PC-3 (cell line): ENCODE results near the gene CCDC180. TPM values are rescaled to one million over a fixed set of nuclear protein-coding genes. Genes with fewer than 3 reads are reported as not detected.

ENCODE experiments used
- ATAC-seq: fragments of 200-7000 bp; cut with Tn5 transposase; 2 replicates; pipeline ENCODE4 v1.9.1; 2020; ENCODE audit warnings: mild to moderate bottlenecking, moderate library complexity
- BruUV-seq: library from RNA; stranded (reverse); fragments of 400-500 nt; replicated peaks from 2 replicates; lab custom pipeline; 2021; lab: Mats Ljungman, UMichigan
- CTCF ChIA-PET: fragments of 300-600 bp; sonication (Branson Sonifier 250); formaldehyde crosslinking; loops from one replicate; lab custom pipeline; 2022; ENCODE audit warnings: antibody characterized with exemption; lab: Charles Lee
- POLR2A ChIA-PET: fragments of 300-600 bp; sonication (Branson Sonifier 250); formaldehyde crosslinking; loops from one replicate; lab custom pipeline; 2022; ENCODE audit warnings: antibody characterized with exemption; ENCODE audit not compliant: unreplicated experiment; lab: Charles Lee
- DNase-seq: peaks from one replicate; pipeline ENCODE4 v3.0.0-alpha.2; 2015
- H2AFZ ChIP-seq: fragments of 300-600 bp; sonication (generic); 2 replicates; pipeline ENCODE4 v1.6.0; 2016; ENCODE audit warnings: antibody characterized with exemption, low read length
- H3F3A ChIP-seq: fragments of 300-600 bp; sonication (generic); one replicate; pipeline ENCODE4 v1.6.0; 2017; ENCODE audit warnings: antibody characterized with exemption, low read length, control low read depth, mild to moderate bottlenecking; ENCODE audit not compliant: unreplicated experiment
- H3K27ac ChIP-seq: fragments of 300-600 bp; sonication (generic); 2 replicates; pipeline ENCODE4 v1.5.1; 2016; ENCODE audit warnings: mild to moderate bottlenecking, low read length
- H3K27me3 ChIP-seq: fragments of 300-600 bp; sonication (generic); 2 replicates; pipeline ENCODE4 v1.6.1; 2016; ENCODE audit warnings: low read length, mixed read lengths
- H3K36me3 ChIP-seq: fragments of 300-600 bp; sonication (generic); 2 replicates; pipeline ENCODE4 v1.6.1; 2016; ENCODE audit warnings: low read depth, mixed run types, low read length, mixed read lengths
- H3K4me1 ChIP-seq: fragments of 300-600 bp; sonication (generic); 2 replicates; pipeline ENCODE4 v1.5.1; 2016; ENCODE audit warnings: low read length; ENCODE audit not compliant: insufficient read depth
- H3K4me2 ChIP-seq: fragments of 300-600 bp; sonication (generic); 2 replicates; pipeline ENCODE4 v1.6.0; 2016; ENCODE audit warnings: low read length
- H3K4me3 ChIP-seq: fragments of 300-600 bp; sonication (generic); 2 replicates; pipeline ENCODE4 v1.5.1; 2016; ENCODE audit warnings: mild to moderate bottlenecking, low read length, mixed read lengths
- H3K79me2 ChIP-seq: fragments of 300-600 bp; sonication (generic); 2 replicates; pipeline ENCODE4 v1.6.1; 2017; ENCODE audit warnings: low read length, mixed read lengths
- H3K9ac ChIP-seq: fragments of 300-600 bp; sonication (generic); 2 replicates; pipeline ENCODE4 v1.6.0; 2016; ENCODE audit warnings: mild to moderate bottlenecking, low read length
- H3K9me2 ChIP-seq: fragments of 300-600 bp; sonication (generic); replicated peaks from 2 replicates; pipeline ENCODE4 v1.6.1; 2016; ENCODE audit warnings: mixed run types, low read length, mixed read lengths
- H3K9me3 ChIP-seq: fragments of 300-600 bp; sonication (generic); 2 replicates; pipeline ENCODE4 v1.6.1; 2016; ENCODE audit warnings: low read length, mixed read lengths
- H4K20me1 ChIP-seq: fragments of 300-600 bp; sonication (generic); 2 replicates; pipeline ENCODE4 v1.6.1; 2016; ENCODE audit warnings: low read length, mixed read lengths
- EZH2 ChIP-seq: fragments of 300-600 bp; sonication (generic); IDR thresholded peaks from one replicate; pipeline ENCODE4 v1.6.1; 2017; ENCODE audit warnings: antibody characterized with exemption, mild to moderate bottlenecking, low read length; ENCODE audit not compliant: unreplicated experiment
- EZH2phosphoT487 ChIP-seq: fragments of 300-600 bp; sonication (generic); IDR thresholded peaks from 2 replicates; pipeline ENCODE4 v1.6.1; 2018; ENCODE audit warnings: mild to moderate bottlenecking, antibody characterized with exemption, low read length, borderline replicate concordance
- intact Hi-C: fragments of 100-400 bp; cut with micrococcal nuclease; formaldehyde crosslinking; loops from 2 replicates; pipeline ENCODE4 v1.9.0; 2023
- total RNA-seq: library from RNA; depleted of rRNA; stranded (reverse); fragments of >200 nt; gene quantifications from 2 replicates; pipeline ENCODE4 v1.2.3, GENCODE V29; 2014
- TF ChIP-seq, protein P1 (sequence below): fragments of 300-600 bp; sonication (generic); conservative IDR thresholded peaks from 2 replicates; pipeline ENCODE4 v1.5.1; 2017; ENCODE audit warnings: antibody characterized with exemption, low read depth, mild to moderate bottlenecking, low read length

CCDC180 gene
- total RNA-seq, 1 experiment from 2014 or later, result 0.55 TPM

DNA sequence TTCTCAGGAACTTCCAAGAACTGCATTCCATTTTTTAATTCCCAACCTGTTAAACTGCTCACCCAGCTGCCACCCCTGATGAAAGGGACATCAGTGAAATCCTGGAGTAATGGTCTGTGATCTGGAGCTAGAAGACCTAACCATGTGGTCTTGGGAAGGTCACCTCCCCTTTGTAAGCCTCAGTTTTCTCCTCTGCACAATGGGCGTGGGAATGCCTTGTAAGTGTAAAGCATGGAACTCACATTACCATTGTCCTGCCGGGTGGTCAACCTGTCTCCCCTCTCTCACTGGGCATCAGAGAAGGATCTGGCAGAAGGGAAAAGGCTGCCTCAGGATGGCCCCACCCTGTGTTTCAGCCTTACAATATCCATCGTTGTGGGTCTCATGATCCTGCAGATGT lies 15.3 kb upstream of the CCDC180 start:
- H3K9me3 ChIP-seq, result no peaks in the 10 kb centered on the region
- no peak overlapping the region for H2AFZ ChIP-seq
- H3K27ac ChIP-seq, result no peak overlapping the region
- no peaks in the 10 kb centered on the region for H3F3A ChIP-seq
- H3K4me3 ChIP-seq, result no peak overlapping the region
- ATAC-seq (no peak), DNase-seq (no peak)
- no peaks in the 10 kb centered on the region for H3K36me3 ChIP-seq
- 0 out of 2 replicates have a peak, but pooled peaks cover 6% of the 10 kb centered on the region for H3K4me1 ChIP-seq
- no peaks in the 10 kb centered on the region for H3K9me2 ChIP-seq
- POLR2A ChIA-PET, result no interaction called here
- TF ChIP-seq EZH2phosphoT487 (no peak), EZH2 (no peak)
- TF ChIP-seq, protein P1, sequence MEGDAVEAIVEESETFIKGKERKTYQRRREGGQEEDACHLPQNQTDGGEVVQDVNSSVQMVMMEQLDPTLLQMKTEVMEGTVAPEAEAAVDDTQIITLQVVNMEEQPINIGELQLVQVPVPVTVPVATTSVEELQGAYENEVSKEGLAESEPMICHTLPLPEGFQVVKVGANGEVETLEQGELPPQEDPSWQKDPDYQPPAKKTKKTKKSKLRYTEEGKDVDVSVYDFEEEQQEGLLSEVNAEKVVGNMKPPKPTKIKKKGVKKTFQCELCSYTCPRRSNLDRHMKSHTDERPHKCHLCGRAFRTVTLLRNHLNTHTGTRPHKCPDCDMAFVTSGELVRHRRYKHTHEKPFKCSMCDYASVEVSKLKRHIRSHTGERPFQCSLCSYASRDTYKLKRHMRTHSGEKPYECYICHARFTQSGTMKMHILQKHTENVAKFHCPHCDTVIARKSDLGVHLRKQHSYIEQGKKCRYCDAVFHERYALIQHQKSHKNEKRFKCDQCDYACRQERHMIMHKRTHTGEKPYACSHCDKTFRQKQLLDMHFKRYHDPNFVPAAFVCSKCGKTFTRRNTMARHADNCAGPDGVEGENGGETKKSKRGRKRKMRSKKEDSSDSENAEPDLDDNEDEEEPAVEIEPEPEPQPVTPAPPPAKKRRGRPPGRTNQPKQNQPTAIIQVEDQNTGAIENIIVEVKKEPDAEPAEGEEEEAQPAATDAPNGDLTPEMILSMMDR, result no peak
- no peaks in the 10 kb centered on the region for H4K20me1 ChIP-seq
- H3K9ac ChIP-seq, result no peak overlapping the region
- no TSS peak for BruUV-seq
- no peaks in the 10 kb centered on the region for H3K79me2 ChIP-seq
- H3K27me3 ChIP-seq, result no peaks in the 10 kb centered on the region
- CTCF ChIA-PET, result no interaction called here
- intact Hi-C loops, result no loop called here
- no peak overlapping the region for H3K4me2 ChIP-seq

DNA sequence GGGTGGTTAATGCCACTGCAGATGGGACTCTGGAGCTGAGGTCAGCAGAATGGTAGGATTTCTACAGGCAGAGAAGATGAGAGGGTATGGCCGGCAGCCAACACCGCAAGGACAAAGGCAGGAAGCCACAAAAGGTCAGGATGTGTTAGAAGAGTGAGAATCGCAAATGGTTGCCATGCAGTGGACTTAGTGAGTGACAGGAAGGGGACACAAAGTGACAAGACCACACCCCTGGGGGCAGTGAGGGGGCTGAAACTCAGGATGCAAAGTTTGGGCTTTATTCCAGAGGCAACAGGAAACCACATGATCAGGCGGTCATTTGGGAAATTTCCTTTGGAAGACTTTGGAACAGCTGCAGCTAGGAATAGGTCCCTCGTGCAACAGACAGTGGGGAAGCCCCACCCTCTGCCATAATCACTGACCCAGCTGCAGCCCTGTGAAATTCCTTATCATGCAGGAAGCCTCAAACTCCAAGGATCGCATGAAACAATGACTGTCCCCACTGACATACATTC lies 14.2 kb upstream of the CCDC180 start:
- ChIA-PET POLR2A (no interaction called here), CTCF (no interaction called here)
- BruUV-seq, result no TSS peak
- no peaks in the 10 kb centered on the region for H3K79me2 ChIP-seq
- no peaks in the 10 kb centered on the region for H3F3A ChIP-seq
- H3K9me2 ChIP-seq, result no peaks in the 10 kb centered on the region
- DNase-seq (peak; percentile 49), ATAC-seq (peak; percentile 24; the same call in 1 of the 2 replicates)
- H3K4me1 ChIP-seq, result 0 out of 2 replicates have a peak, but pooled peaks cover 6% of the 10 kb centered on the region
- H3K36me3 ChIP-seq, result no peaks in the 10 kb centered on the region
- H2AFZ ChIP-seq, result no peak overlapping the region
- H4K20me1 ChIP-seq, result no peaks in the 10 kb centered on the region
- intact Hi-C loops, result no loop called here
- TF ChIP-seq EZH2phosphoT487 (no peak), EZH2 (no peak)
- TF ChIP-seq, protein P1, result no peak
- H3K4me2 ChIP-seq, result no peak overlapping the region
- no peak overlapping the region for H3K27ac ChIP-seq
- H3K4me3 ChIP-seq, result no peak overlapping the region
- H3K9ac ChIP-seq, result no peak overlapping the region
- no peaks in the 10 kb centered on the region for H3K27me3 ChIP-seq
- no peaks in the 10 kb centered on the region; the same call in 1 of the 2 replicates for H3K9me3 ChIP-seq

DNA sequence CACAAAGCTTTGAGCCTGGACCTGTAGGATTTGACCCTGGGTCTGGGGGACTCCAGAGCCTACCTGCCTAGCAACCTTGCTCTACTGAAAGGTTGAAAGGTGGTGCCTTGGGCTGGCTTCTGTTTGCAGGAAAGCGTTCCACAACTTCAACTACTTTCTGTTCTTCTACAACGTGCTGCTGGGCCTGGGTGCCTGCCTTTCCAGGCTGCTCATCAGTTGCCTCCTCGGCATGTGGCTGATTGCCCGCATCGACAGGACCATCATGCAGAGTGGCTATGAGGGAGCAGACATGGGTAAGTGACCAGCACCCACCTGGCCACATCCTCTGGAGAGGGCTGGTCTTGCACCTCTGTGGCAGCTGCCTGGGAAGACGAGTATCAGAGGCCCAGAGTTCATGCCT lies 13.6 kb upstream of the CCDC180 start:
- no peak overlapping the region for H3K27ac ChIP-seq
- ATAC-seq (no peak), DNase-seq (no peak)
- H3K4me1 ChIP-seq, result 0 out of 2 replicates have a peak, but pooled peaks cover 6% of the 10 kb centered on the region
- H3K9ac ChIP-seq, result no peak overlapping the region
- ChIA-PET CTCF (no interaction called here), POLR2A (no interaction called here)
- no peak overlapping the region for H2AFZ ChIP-seq
- H3F3A ChIP-seq, result no peaks in the 10 kb centered on the region
- no peaks in the 10 kb centered on the region for H4K20me1 ChIP-seq
- no peaks in the 10 kb centered on the region for H3K79me2 ChIP-seq
- H3K4me3 ChIP-seq, result no peak overlapping the region
- intact Hi-C loops, result no loop called here
- BruUV-seq, result no TSS peak
- H3K9me2 ChIP-seq, result no peaks in the 10 kb centered on the region
- TF ChIP-seq EZH2phosphoT487 (no peak), EZH2 (no peak)
- TF ChIP-seq, protein P1, result no peak
- H3K9me3 ChIP-seq, result no peaks in the 10 kb centered on the region; the same call in 1 of the 2 replicates
- no peaks in the 10 kb centered on the region for H3K36me3 ChIP-seq
- H3K27me3 ChIP-seq, result no peaks in the 10 kb centered on the region
- no peak overlapping the region for H3K4me2 ChIP-seq
